Mucosa of stomach (tissue), 1 donor: Measurements from ENCODE around the gene RANBP10.

Experiments
- H3K27me3 ChIP-seq: one replicate; pipeline ENCODE4 v1.7.0; 2013; ENCODE audit warnings: mild to moderate bottlenecking, low read length; ENCODE audit not compliant: control insufficient read depth, insufficient read depth
- H3K36me3 ChIP-seq: one replicate; pipeline ENCODE4 v1.7.0; 2013; ENCODE audit warnings: low read length; ENCODE audit not compliant: control insufficient read depth, insufficient read depth
- H3K4me1 ChIP-seq: one replicate; pipeline ENCODE4 v1.7.0; 2013; ENCODE audit warnings: mild to moderate bottlenecking, low read length; ENCODE audit not compliant: control insufficient read depth, insufficient read depth
- H3K4me3 ChIP-seq: one replicate; pipeline ENCODE4 v1.7.0; 2013; ENCODE audit warnings: low read length
- H3K9ac ChIP-seq: one replicate; pipeline ENCODE4 v1.7.0; 2013; ENCODE audit warnings: mild to moderate bottlenecking, low read length, moderate library complexity
- H3K9me3 ChIP-seq: one replicate; pipeline ENCODE4 v1.7.0; 2013; ENCODE audit warnings: mild to moderate bottlenecking, low read length, moderate library complexity; ENCODE audit not compliant: control insufficient read depth
- donor health status: Pancreatic carcinoma.

The RANBP10 gene

DNA sequence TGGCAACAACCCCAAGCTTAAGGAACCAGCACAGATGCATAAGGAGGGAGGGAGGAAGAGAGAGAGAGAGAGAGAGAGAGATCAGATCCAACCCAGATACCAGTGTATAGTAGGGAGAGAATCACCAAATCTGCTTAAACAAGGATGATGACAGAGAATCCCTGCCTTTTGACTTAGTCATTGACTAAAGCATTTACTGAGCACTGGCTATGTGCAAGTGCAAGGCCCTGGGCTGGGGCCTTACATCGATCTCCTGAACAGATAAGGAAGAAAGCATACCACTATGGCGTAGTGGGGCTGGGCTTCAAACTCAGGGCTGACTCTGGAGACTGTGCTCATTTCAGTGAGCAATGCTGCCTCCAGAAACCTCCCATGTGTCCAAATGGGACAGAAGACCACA is 16.2 kb upstream of the RANBP10 start:
- H3K9me3 ChIP-seq, result no peaks in the 10 kb centered on the region
- no peaks in the 10 kb centered on the region for H3K27me3 ChIP-seq
- H3K4me3 ChIP-seq, result no peak overlapping the region
- H3K36me3 ChIP-seq, result no peaks in the 10 kb centered on the region
- no peaks in the 10 kb centered on the region for H3K4me1 ChIP-seq
- H3K9ac ChIP-seq, result no peak overlapping the region

DNA sequence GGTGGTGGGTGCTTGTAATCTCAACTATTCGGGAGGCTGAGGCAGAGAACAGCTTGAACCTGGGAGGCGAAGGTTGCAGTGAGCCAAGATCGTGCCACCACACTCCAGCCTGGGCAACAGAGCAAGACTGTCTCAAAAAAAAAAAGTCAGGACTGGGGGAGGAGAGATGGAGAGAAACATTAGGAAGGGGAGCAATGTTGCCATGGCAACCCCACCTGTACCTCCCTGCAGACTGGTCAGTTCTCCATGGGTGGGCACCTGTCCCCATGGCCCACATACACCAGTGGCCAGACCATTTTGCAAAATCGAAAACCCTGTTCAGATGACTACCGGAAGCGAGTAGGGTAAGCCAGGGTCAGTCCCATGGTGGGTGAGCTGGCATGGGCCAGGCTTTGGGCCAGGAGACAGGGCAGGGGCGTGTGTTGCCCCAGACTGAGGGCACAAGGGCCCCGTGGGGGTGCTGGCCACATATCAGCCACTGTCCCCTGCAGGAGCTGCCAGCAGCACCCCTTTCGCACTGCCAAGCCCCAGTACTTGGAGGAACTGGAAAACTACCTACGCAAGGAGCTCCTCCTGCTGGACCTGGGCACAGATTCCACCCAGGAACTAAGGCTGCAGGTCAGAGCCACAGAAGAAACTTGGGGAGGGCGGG is 14.4 kb upstream of the RANBP10 start:
- no peaks in the 10 kb centered on the region for H3K9me3 ChIP-seq
- H3K4me1 ChIP-seq, result no peaks in the 10 kb centered on the region
- no peaks in the 10 kb centered on the region for H3K36me3 ChIP-seq
- H3K4me3 ChIP-seq, result no peak overlapping the region
- no peak overlapping the region for H3K9ac ChIP-seq
- no peaks in the 10 kb centered on the region for H3K27me3 ChIP-seq

- H3K9me3 ChIP-seq, result no peaks in the 10 kb centered on the region
- no peak overlapping the region for H3K9ac ChIP-seq
These were observed 8.2 kb upstream of the RANBP10 start for GRCh38 chr16:67814567-67814966.

DNA sequence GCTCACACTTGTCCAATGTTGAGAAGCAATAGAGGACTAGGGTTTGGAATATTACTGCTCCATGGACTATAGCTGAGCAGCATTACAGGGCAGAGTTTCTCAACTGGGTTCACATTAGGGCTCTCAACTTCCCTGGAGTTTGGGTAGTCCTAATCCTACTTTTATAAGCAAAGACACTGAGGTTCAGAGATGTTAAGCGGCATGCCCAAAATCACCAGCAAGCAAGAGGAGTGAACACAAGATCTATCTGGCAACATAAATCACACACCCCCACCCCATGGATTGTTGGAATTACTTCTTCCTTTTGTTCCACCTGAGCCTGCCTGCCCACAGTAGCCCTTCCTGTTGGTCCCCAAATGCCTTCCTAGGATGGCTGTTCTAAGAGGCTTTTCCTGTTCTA is 5.5 kb upstream of the RANBP10 start:
- H3K36me3 ChIP-seq, result no peaks in the 10 kb centered on the region
- H3K9me3 ChIP-seq, result no peaks in the 10 kb centered on the region
- H3K4me1 ChIP-seq, result peaks cover 6% of the 10 kb centered on the region
- H3K27me3 ChIP-seq, result no peaks in the 10 kb centered on the region
- H3K9ac ChIP-seq, result no peak overlapping the region
- no peak overlapping the region for H3K4me3 ChIP-seq

More at GRCh38 chr16:67814567-67814966, 8.2 kb upstream of the RANBP10 start:
- H3K36me3 ChIP-seq, result no peaks in the 10 kb centered on the region
- no peaks in the 10 kb centered on the region for H3K4me1 ChIP-seq
- H3K4me3 ChIP-seq, result no peak overlapping the region
- no peaks in the 10 kb centered on the region for H3K27me3 ChIP-seq

DNA sequence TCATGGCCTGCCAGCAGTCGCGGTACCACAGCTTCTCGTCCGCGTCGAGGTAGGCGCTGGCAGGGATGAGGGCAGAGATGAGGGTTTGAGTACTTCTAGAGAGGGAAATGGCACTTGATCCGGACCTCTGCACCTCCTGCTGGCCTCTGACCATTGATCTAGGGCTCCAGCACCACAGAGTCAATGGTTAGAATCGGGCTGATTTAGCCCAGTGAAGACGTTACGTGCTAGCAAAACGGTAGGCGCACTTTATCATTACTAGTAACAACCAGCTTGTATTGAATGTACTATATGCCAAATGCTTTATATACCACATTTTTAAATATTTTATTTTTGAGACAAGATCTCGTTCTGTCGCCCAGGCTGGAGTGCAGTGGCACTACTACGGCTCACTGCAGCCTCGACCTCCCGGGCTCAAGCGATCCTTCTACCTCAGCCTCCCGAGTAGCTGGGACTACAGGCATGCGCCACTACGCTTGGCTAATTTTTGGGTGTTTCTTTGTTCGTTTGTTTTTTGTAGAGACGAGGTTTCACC is 855 bp upstream of the RANBP10 start:
- Histone ChIP-seq H3K4me3 (peak overlapping the region; percentile 97), H3K27me3 (no peaks in the 10 kb centered on the region), H3K9ac (peak overlapping the region; percentile 95)

GRCh38 chr16:67805718-67806427 is 487 bp downstream of the RANBP10 start:
- Histone ChIP-seq H3K9me3 (no peaks in the 10 kb centered on the region), H3K4me3 (peak overlapping the region; percentile 97), H3K9ac (peak overlapping the region; percentile 95), H3K4me1 (peaks cover 19% of the 10 kb centered on the region), H3K27me3 (no peaks in the 10 kb centered on the region), H3K36me3 (no peaks in the 10 kb centered on the region)

More for the DNA sequence above, 855 bp upstream of the RANBP10 start:
- Histone ChIP-seq H3K9me3 (no peaks in the 10 kb centered on the region), H3K4me1 (peaks cover 19% of the 10 kb centered on the region), H3K36me3 (no peaks in the 10 kb centered on the region)

GRCh38 chr16:67804853-67805542 is 1.4 kb downstream of the RANBP10 start:
- H3K9ac ChIP-seq, result peak overlapping the region; percentile 95
- H3K36me3 ChIP-seq, result no peaks in the 10 kb centered on the region
- H3K9me3 ChIP-seq, result no peaks in the 10 kb centered on the region
- peaks cover 24% of the 10 kb centered on the region for H3K4me1 ChIP-seq
- H3K4me3 ChIP-seq, result peak overlapping the region; percentile 97
- H3K27me3 ChIP-seq, result no peaks in the 10 kb centered on the region

DNA sequence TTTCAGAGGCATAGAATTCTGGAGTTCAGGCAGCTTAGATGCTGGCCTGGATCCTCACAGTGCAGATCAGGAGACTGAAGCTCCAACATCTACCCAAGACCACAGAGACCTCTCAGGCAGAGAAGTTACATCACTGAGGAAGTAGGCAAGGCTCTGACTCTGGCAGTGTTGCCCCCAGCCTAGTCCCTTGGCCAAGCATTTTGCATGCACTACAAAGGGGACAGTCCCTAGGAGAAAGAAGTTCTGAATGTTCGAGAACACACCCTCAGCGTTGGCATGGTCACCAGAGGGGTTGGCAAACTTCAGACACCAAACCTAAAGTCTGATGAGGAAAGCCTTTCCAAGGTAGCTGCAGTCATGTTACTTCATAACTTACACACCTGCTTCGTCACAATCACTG is 2.5 kb downstream of the RANBP10 start:
- Histone ChIP-seq H3K27me3 (no peaks in the 10 kb centered on the region), H3K9me3 (no peaks in the 10 kb centered on the region), H3K9ac (no peak overlapping the region), H3K36me3 (no peaks in the 10 kb centered on the region), H3K4me3 (no peak overlapping the region), H3K4me1 (peaks cover 24% of the 10 kb centered on the region)

DNA sequence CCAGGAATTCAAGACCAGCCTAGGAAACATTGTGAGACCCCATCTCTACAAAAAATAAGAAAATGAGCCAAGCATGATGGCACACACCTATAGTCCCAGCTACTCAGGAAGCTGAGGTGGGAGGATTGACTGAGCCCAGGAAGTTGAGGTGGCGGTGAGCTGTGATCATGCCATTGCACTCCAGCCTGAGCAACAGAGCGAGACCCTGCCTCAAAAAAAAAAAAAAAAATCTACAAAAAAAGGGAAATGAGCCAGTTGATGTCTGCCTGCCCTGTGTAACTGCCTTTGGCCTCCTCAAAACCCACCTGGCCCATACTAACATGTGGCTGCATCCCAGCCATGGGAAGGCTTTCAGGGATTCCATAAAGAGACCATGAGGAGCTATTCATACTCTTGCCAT is 4.5 kb downstream of the RANBP10 start:
- Histone ChIP-seq H3K9ac (no peak overlapping the region), H3K4me3 (no peak overlapping the region), H3K4me1 (peaks cover 18% of the 10 kb centered on the region), H3K9me3 (no peaks in the 10 kb centered on the region), H3K27me3 (no peaks in the 10 kb centered on the region), H3K36me3 (no peaks in the 10 kb centered on the region)

DNA sequence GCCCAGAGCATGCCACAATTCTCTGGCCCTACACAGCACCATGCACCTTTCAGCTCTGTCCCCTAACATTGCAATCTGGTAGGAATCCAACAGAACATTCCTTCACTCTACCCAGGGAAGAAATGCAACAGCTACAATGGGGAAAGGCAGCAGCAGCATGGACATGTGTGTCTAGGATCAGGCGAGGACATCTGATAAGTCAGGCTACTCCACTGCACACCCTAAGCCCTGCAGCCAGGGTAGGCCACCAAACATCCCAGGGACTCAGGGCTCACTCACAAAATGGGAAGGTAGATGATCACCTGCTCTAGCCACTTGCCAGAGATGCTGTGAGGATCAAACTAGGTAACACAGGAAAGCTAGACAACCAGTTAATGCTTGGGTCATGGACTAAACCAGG is 5.1 kb downstream of the RANBP10 start:
- Histone ChIP-seq H3K36me3 (no peaks in the 10 kb centered on the region), H3K4me3 (no peak overlapping the region), H3K4me1 (peaks cover 18% of the 10 kb centered on the region), H3K9me3 (no peaks in the 10 kb centered on the region), H3K9ac (no peak overlapping the region), H3K27me3 (no peaks in the 10 kb centered on the region)

- Histone ChIP-seq H3K9me3 (no peaks in the 10 kb centered on the region), H3K4me3 (no peak overlapping the region), H3K4me1 (peaks cover 13% of the 10 kb centered on the region), H3K9ac (no peak overlapping the region), H3K36me3 (no peaks in the 10 kb centered on the region), H3K27me3 (no peaks in the 10 kb centered on the region)
These were observed 5.9 kb downstream of the RANBP10 start for GRCh38 chr16:67800338-67800926.
